ENCODE results near the gene SPATS2L. TPM values are rescaled to one million over a fixed set of nuclear protein-coding genes. Genes with fewer than 3 reads are reported as not detected.

The SPATS2L gene
- total and polyA plus RNA-seq, 2 of the 13 experiments (the other 11 are each of a cell fraction or from before 2014, with no cell fraction given) = 154 to 212 TPM

DNA sequence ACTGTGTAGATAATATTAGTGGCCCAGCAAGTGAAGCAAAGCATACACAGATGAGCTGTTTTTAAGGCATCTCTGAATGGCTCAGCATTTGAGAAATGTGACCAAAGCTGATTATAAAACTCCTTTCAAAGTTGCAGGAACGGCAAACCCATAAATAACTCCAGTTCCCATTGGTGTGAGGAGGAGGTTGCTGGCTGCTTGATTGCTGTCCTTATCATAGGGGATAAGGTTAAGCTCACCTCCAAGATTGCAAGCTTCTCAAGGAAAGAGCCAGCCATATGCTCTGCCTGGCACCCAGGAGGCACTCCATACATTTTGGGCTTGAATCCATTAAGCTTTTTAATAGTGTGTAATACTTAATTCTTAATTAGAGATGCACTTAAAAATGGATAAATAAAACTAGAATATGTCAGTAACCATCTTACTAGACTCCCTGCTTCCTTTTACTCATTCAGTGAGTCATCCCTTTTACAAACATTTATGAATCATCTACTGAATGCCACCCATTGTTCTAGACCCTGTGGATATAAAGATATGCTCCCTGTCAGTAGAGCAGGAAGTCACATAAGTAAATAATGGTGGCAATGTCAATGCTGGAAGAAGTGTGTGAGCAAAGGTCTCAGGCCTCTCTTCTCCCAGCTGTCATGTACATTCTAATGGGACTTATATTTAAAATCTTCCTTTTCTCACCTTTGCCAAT lies 99.3 kb downstream of the SPATS2L start (continued):
- TF ChIP-seq ZNF770 (CRISPR knock-in tag; IDR thresholded peaks at IDR 0.05) = peak; percentile 29; the same call in 1 of the 2 replicates
- peak; percentile 87 for TF ChIP-seq HDAC2 (CRISPR knock-in tag; IDR thresholded peaks at IDR 0.05)
- peak; percentile 76 for TF ChIP-seq ZNF644 (CRISPR knock-in tag; IDR thresholded peaks at IDR 0.05; ENCODE audit: low read depth)
- TF ChIP-seq, protein P1, sequence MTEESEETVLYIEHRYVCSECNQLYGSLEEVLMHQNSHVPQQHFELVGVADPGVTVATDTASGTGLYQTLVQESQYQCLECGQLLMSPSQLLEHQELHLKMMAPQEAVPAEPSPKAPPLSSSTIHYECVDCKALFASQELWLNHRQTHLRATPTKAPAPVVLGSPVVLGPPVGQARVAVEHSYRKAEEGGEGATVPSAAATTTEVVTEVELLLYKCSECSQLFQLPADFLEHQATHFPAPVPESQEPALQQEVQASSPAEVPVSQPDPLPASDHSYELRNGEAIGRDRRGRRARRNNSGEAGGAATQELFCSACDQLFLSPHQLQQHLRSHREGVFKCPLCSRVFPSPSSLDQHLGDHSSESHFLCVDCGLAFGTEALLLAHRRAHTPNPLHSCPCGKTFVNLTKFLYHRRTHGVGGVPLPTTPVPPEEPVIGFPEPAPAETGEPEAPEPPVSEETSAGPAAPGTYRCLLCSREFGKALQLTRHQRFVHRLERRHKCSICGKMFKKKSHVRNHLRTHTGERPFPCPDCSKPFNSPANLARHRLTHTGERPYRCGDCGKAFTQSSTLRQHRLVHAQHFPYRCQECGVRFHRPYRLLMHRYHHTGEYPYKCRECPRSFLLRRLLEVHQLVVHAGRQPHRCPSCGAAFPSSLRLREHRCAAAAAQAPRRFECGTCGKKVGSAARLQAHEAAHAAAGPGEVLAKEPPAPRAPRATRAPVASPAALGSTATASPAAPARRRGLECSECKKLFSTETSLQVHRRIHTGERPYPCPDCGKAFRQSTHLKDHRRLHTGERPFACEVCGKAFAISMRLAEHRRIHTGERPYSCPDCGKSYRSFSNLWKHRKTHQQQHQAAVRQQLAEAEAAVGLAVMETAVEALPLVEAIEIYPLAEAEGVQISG (CRISPR knock-in tag; IDR thresholded peaks at IDR 0.05) = peak; percentile 11; the same call in 1 of the 2 replicates
- TF ChIP-seq, protein P2, sequence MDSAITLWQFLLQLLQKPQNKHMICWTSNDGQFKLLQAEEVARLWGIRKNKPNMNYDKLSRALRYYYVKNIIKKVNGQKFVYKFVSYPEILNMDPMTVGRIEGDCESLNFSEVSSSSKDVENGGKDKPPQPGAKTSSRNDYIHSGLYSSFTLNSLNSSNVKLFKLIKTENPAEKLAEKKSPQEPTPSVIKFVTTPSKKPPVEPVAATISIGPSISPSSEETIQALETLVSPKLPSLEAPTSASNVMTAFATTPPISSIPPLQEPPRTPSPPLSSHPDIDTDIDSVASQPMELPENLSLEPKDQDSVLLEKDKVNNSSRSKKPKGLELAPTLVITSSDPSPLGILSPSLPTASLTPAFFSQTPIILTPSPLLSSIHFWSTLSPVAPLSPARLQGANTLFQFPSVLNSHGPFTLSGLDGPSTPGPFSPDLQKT (CRISPR knock-in tag; IDR thresholded peaks at IDR 0.05; ENCODE audit: borderline replicate concordance) = no peak
- TF ChIP-seq GFI1 (CRISPR knock-in tag; IDR thresholded peaks at IDR 0.05; ENCODE audit: borderline replicate concordance) = peak; percentile 82
- 0 out of 2 replicates have a peak, but pooled peaks have one; percentile 35 for TF ChIP-seq GLI4 (CRISPR knock-in tag; IDR thresholded peaks at IDR 0.05; ENCODE audit: borderline replicate concordance)
- TF ChIP-seq DMAP1 (CRISPR knock-in tag; IDR thresholded peaks at IDR 0.05) = peak; percentile 79
- no peak; the same call in 1 of the 2 replicates for TF ChIP-seq ZNF788 (CRISPR knock-in tag; IDR thresholded peaks at IDR 0.05; ENCODE audit: borderline replicate concordance)
- TF ChIP-seq ZNF205 (CRISPR knock-in tag; IDR thresholded peaks at IDR 0.05) = peak; percentile 70
- peak; percentile 28 to 59; a peak in 1 of 4 replicates for TF ChIP-seq HMGXB4 (CRISPR knock-in tag; IDR thresholded peaks at IDR 0.05; ENCODE audit: borderline replicate concordance in 1 of 2, low read depth in 1 of 2)
- no peak for TF ChIP-seq ZNF761 (CRISPR knock-in tag; conservative IDR thresholded peaks at IDR 0.05)
- TF ChIP-seq ZNF704 (CRISPR knock-in tag; IDR thresholded peaks at IDR 0.05; ENCODE audit: borderline replicate concordance) = 0 out of 2 replicates have a peak, but pooled peaks have one; percentile 16
- peak; percentile 85; the same call in 1 of the 2 replicates for TF ChIP-seq ZNF614 (CRISPR knock-in tag; IDR thresholded peaks at IDR 0.05; ENCODE audit: borderline replicate concordance)
- TF ChIP-seq TEAD3 (CRISPR knock-in tag; optimal IDR thresholded peaks at IDR 0.05; ENCODE audit: borderline replicate concordance) = peak; percentile 92
- 0 out of 2 replicates have a peak, but pooled peaks have one; percentile 49 for TF ChIP-seq ELF4 (CRISPR knock-in tag; IDR thresholded peaks at IDR 0.05; ENCODE audit: borderline replicate concordance)
- TF ChIP-seq, protein P3, sequence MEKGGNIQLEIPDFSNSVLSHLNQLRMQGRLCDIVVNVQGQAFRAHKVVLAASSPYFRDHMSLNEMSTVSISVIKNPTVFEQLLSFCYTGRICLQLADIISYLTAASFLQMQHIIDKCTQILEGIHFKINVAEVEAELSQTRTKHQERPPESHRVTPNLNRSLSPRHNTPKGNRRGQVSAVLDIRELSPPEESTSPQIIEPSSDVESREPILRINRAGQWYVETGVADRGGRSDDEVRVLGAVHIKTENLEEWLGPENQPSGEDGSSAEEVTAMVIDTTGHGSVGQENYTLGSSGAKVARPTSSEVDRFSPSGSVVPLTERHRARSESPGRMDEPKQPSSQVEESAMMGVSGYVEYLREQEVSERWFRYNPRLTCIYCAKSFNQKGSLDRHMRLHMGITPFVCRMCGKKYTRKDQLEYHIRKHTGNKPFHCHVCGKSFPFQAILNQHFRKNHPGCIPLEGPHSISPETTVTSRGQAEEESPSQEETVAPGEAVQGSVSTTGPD (CRISPR knock-in tag; IDR thresholded peaks at IDR 0.05) = no peak
